Natural killer cell (primary cell): ENCODE measurements around the gene UFC1. TPM values are rescaled to one million over a fixed set of nuclear protein-coding genes. Genes with fewer than 3 reads are reported as not detected.

Experiments
- ATAC-seq, 3 donors: fragments of 150-1000 bp in 2 of 3; fragments of 200-7000 bp in 1 of 3; cut with Tn5 transposase; 1 replicate in 1 of 3; 2 replicates in 2 of 3; pipeline ENCODE4 v1.10.0; 2021; ENCODE audit warnings: mild to moderate bottlenecking in 2 of 3, moderate library complexity in 2 of 3
- DNase-seq, 2 donors: peaks; one replicate each; pipeline versions ENCODE4 v3.0.0 to v3.0.0-alpha.2; 2013 to 2021; ENCODE audit warnings: mixed read lengths in 1 of 2
- H3K27ac ChIP-seq: one replicate; pipeline ENCODE4 v1.5.1; 2013; ENCODE audit warnings: mild to moderate bottlenecking, low read length
- H3K27me3 ChIP-seq: one replicate; pipeline ENCODE4 v1.6.1; 2013; ENCODE audit warnings: low read length; ENCODE audit not compliant: control insufficient read depth, insufficient read depth
- H3K36me3 ChIP-seq: one replicate; pipeline ENCODE4 v1.6.1; 2013; ENCODE audit warnings: low read length; ENCODE audit not compliant: control insufficient read depth, insufficient read depth
- H3K4me1 ChIP-seq: one replicate; pipeline ENCODE4 v1.6.1; 2013; ENCODE audit warnings: low read length; ENCODE audit not compliant: control insufficient read depth, insufficient read depth
- H3K4me3 ChIP-seq: one replicate; pipeline ENCODE4 v1.5.1; 2013; ENCODE audit warnings: low read length
- H3K9me3 ChIP-seq: one replicate; pipeline ENCODE4 v1.6.1; 2013; ENCODE audit warnings: low read length; ENCODE audit not compliant: control insufficient read depth, insufficient read depth
- H3K27ac Mint-ChIP-seq, 2 donors: one replicate each; pipeline ENCODE4 v1.8.0; 2022; ENCODE audit warnings: mild to moderate bottlenecking in 2 of 2, mixed read lengths in 2 of 2, moderate library complexity in 1 of 2
- H3K27me3 Mint-ChIP-seq, 2 donors: one replicate each; pipeline ENCODE4 v1.8.0; 2022; ENCODE audit warnings: low read depth in 2 of 2, mixed read lengths in 2 of 2
- H3K36me3 Mint-ChIP-seq: one replicate; pipeline ENCODE4 v1.8.0; 2022; ENCODE audit warnings: mixed read lengths
- H3K4me1 Mint-ChIP-seq, 2 donors: one replicate each; pipeline ENCODE4 v1.8.0; 2022; ENCODE audit warnings: mixed read lengths in 2 of 2
- H3K4me3 Mint-ChIP-seq: one replicate; pipeline ENCODE4 v1.8.0; 2022; ENCODE audit warnings: mild to moderate bottlenecking, moderate library complexity, mixed read lengths
- H3K9me3 Mint-ChIP-seq, 2 donors: one replicate each; pipeline ENCODE4 v1.8.0; 2022; ENCODE audit warnings: mixed read lengths in 2 of 2
- WGBS: methylation state at CpG from one replicate; pipeline ENCODE4 v1.1.7; 2013; ENCODE audit warnings: missing lambda C conversion rate; ENCODE audit not compliant: insufficient coverage; 5-methylcytosine and 5-hydroxymethylcytosine counted together
- intact Hi-C: fragments of 100-400 bp; cut with micrococcal nuclease; formaldehyde crosslinking; loops from one replicate; pipeline ENCODE4 v1.14.2; 2022
- total RNA-seq, 4 donors: library from RNA; stranded (reverse); fragments of 120-200 nt in 1 of 4; gene quantifications; one replicate each; pipeline versions ENCODE4 v1.2.3 to v1.2.4, GENCODE V29; 2013 to 2022
- TF ChIP-seq, protein P1 (sequence below): fragments of 200-600 bp; IDR thresholded peaks from one replicate; pipeline ENCODE4 v1.8.0; 2022; ENCODE audit warnings: antibody characterized with exemption

Gene UFC1
- total RNA-seq, 3 donors from 2014 or later (not counting 1 experiment from before 2014, with no cell fraction given): 109 to 155 (median 117) TPM

DNA sequence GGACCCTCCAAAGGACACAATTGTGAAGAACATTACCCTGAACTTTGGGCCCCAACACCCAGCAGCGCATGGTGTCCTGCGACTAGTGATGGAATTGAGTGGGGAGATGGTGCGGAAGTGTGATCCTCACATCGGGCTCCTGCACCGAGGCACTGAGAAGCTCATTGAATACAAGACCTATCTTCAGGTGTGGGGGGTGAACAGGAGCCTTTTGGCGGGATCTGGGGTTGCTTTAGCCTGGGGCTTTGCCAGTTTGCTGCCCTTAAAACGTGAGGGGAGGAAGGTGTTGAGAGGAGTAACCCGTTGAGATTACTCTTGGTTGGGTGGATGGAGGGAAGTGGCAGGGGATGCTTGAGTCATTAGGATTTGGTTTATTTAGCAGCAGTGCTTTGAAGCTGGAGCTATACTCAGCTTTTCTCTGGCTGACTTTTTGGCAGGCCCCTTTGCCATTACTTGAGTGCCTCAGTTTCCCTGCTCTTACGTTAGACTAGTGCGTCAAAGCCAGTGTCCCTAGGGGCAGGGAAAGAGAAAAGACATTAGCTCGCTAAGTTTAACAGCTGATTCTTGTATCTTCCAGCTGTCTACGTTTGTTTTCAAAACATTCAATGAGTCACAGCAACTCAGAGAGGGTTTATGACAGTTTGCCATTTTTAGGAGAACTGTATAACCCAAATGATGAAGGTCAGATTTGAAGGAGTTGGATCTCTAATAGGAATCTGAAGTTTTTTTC lies 52.8 kb downstream of the UFC1 start:
- peaks cover 22% of the 10 kb centered on the region for H3K36me3 Mint-ChIP-seq
- no peaks in the 10 kb centered on the region for H3K27me3 Mint-ChIP-seq
- H3K9me3 Mint-ChIP-seq: no peaks in the 10 kb centered on the region
- DNase-seq: no peak
- H3K36me3 ChIP-seq: peaks cover 55% of the 10 kb centered on the region
- H3K27ac Mint-ChIP-seq: peak overlapping the region in 1 of 2 donors; percentile 38
- ATAC-seq: no peak
- H3K4me1 ChIP-seq: peaks cover 23% of the 10 kb centered on the region
- H3K27ac ChIP-seq: no peak overlapping the region
- no peaks in the 10 kb centered on the region for H3K27me3 ChIP-seq
- H3K4me3 Mint-ChIP-seq: no peak overlapping the region
- 95% methylated on average over 12 of the region's 12 CpGs for WGBS
- no peak overlapping the region for H3K4me3 ChIP-seq
- no peaks in the 10 kb centered on the region for H3K9me3 ChIP-seq
- H3K4me1 Mint-ChIP-seq: peaks cover 40 to 42% of the 10 kb centered on the region in 2 donors
- intact Hi-C loops: no loop called here
- TF ChIP-seq, protein P1, sequence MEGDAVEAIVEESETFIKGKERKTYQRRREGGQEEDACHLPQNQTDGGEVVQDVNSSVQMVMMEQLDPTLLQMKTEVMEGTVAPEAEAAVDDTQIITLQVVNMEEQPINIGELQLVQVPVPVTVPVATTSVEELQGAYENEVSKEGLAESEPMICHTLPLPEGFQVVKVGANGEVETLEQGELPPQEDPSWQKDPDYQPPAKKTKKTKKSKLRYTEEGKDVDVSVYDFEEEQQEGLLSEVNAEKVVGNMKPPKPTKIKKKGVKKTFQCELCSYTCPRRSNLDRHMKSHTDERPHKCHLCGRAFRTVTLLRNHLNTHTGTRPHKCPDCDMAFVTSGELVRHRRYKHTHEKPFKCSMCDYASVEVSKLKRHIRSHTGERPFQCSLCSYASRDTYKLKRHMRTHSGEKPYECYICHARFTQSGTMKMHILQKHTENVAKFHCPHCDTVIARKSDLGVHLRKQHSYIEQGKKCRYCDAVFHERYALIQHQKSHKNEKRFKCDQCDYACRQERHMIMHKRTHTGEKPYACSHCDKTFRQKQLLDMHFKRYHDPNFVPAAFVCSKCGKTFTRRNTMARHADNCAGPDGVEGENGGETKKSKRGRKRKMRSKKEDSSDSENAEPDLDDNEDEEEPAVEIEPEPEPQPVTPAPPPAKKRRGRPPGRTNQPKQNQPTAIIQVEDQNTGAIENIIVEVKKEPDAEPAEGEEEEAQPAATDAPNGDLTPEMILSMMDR: no peak

DNA sequence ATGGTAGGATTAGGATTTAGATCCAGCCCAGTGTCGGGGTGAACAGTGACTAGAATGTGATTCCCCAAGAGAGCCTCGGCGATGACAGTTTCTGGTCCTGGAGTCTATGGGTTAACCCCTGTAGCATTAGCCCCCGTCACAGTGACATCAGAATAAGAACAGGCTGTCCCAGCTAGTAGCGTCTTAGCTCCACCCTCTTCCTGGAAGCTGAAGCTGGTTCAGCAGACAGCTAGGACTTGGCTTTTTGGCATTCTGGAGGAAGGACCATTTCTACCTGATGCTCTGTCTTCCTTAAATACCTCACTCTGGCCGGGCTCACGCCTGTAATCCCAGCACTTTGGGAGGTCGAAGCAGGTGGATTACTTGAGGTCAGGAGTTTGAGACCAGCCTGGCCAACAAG lies 53.4 kb downstream of the UFC1 start:
- Histone ChIP-seq H3K4me1 (peaks cover 19% of the 10 kb centered on the region), H3K9me3 (no peaks in the 10 kb centered on the region), H3K27me3 (no peaks in the 10 kb centered on the region), H3K27ac (no peak overlapping the region), H3K36me3 (peaks cover 61% of the 10 kb centered on the region), H3K4me3 (no peak overlapping the region)
- WGBS: 94% methylated on average over 8 of the region's 8 CpGs
- no peaks in the 10 kb centered on the region for H3K9me3 Mint-ChIP-seq
- peaks cover 22% of the 10 kb centered on the region for H3K36me3 Mint-ChIP-seq
- TF ChIP-seq, protein P1: no peak
- ATAC-seq: no peak
- H3K4me3 Mint-ChIP-seq: no peak overlapping the region
- intact Hi-C loops: no loop called here
- no peak for DNase-seq
- no peak overlapping the region for H3K27ac Mint-ChIP-seq
- no peaks in the 10 kb centered on the region for H3K27me3 Mint-ChIP-seq
- peaks cover 36 to 38% of the 10 kb centered on the region in 2 donors for H3K4me1 Mint-ChIP-seq

Other genes starting within 250 kb of the UFC1 start
- gene ITLN2, start 199.2 kb upstream of the UFC1 start, total RNA-seq: not detected
- 10 to 100 TPM; 27.8 to 34.6 (median 30.2) TPM for gene F11R, start 132.8 kb upstream of the UFC1 start, total RNA-seq
- gene TSTD1, start 115.0 kb upstream of the UFC1 start, total RNA-seq: 10 to 100 TPM; 31.8 to 36.3 (median 34.3) TPM
- 100 to 1,000 TPM; 113 to 121 (median 114) TPM for gene USF1, start 108.0 kb upstream of the UFC1 start, total RNA-seq
- gene ARHGAP30, start 84.1 kb upstream of the UFC1 start, total RNA-seq: 100 to 1,000 TPM; 246 to 310 (median 272) TPM
- under 1 TPM in 2 of 3 donors, not detected in 1; 0.07 to 0.09 TPM for gene NECTIN4, start 64.4 kb upstream of the UFC1 start, total RNA-seq
- under 1 TPM in 2 of 3 donors, not detected in 1; 0.49 to 0.50 TPM for gene KLHDC9, start 55.6 kb upstream of the UFC1 start, total RNA-seq
- gene PFDN2, start 35.9 kb upstream of the UFC1 start, total RNA-seq: 10 to 100 TPM; 31.6 to 40.0 (median 35.0) TPM
- gene NIT1, start 35.9 kb upstream of the UFC1 start, total RNA-seq: 10 to 100 TPM; 26.5 to 31.7 (median 31.6) TPM
- 10 to 100 TPM; 40.6 to 44.0 (median 43.0) TPM for gene DEDD, start 21.3 kb upstream of the UFC1 start, total RNA-seq
- 10 to 100 TPM; 31.6 to 40.3 (median 35.3) TPM for gene USP21, start 5.5 kb downstream of the UFC1 start, total RNA-seq
- gene PPOX, start 12.4 kb downstream of the UFC1 start, total RNA-seq: 10 to 100 TPM; 45.5 to 66.3 (median 57.4) TPM
- gene B4GALT3, start 23.5 kb downstream of the UFC1 start, total RNA-seq: 10 to 100 TPM; 58.4 to 62.2 (median 59.4) TPM
- gene ADAMTS4, start 45.1 kb downstream of the UFC1 start, total RNA-seq: under 1 TPM; 0.14 to 0.20 (median 0.14) TPM
- gene NDUFS2, start 48.4 kb downstream of the UFC1 start, total RNA-seq: 10 to 100 TPM; 74.7 to 88.8 (median 84.7) TPM
- gene FCER1G, start 61.3 kb downstream of the UFC1 start, total RNA-seq: 100 to 1,000 TPM; 226 to 281 (median 259) TPM
- not detected for gene APOA2, start 69.7 kb downstream of the UFC1 start, total RNA-seq
- gene TOMM40L, start 72.1 kb downstream of the UFC1 start, total RNA-seq: 10 to 100 TPM; 16.6 to 23.6 (median 22.8) TPM
- not detected for gene NR1I3, start 84.2 kb downstream of the UFC1 start, total RNA-seq
- not detected for gene PCP4L1, start 104.8 kb downstream of the UFC1 start, total RNA-seq
- gene MPZ, start 156.0 kb downstream of the UFC1 start, total RNA-seq: 1 to 10 TPM; 4.6 to 9.0 (median 8.7) TPM
- 10 to 100 TPM; 74.5 to 97.3 (median 86.0) TPM for gene SDHC, start 160.4 kb downstream of the UFC1 start, total RNA-seq
- not detected for gene CFAP126, start 213.9 kb downstream of the UFC1 start, total RNA-seq